ENCODE data around the gene AK1. TPM values are rescaled to one million over a fixed set of nuclear protein-coding genes. Genes with fewer than 3 reads are reported as not detected.

The AK1 gene
- total and polyA plus RNA-seq, 9 of the 15 experiments (the other 6 are each of a cell fraction or from before 2014, with no cell fraction given) = 10.1 to 71.8 (median 39.0) TPM

GRCh38 chr9:127860779-127861178, 16.7 kb downstream of the AK1 start (continued):
- TF ChIP-seq PPARD (CRISPR knock-in tag; IDR thresholded peaks at IDR 0.05) = no peak
- no peak for TF ChIP-seq NR2C2 (CRISPR knock-in tag; IDR thresholded peaks at IDR 0.05)
- TF ChIP-seq NR2C2 (tag; IDR thresholded peaks at IDR 0.05) = no peak
- TF ChIP-seq FOS (IDR thresholded peaks at IDR 0.05; ENCODE audit: extremely low read depth, insufficient read length) = no peak
- no peak for TF ChIP-seq RREB1 (CRISPR knock-in tag; IDR thresholded peaks at IDR 0.05)
- no peak for TF ChIP-seq TFAM (CRISPR knock-in tag; conservative IDR thresholded peaks at IDR 0.05)
- TF ChIP-seq HDAC1 (IDR thresholded peaks at IDR 0.05) = peak in 1 of 2 experiments; percentile 46; a peak in 1 of 4 replicates
- no peak for TF ChIP-seq ZNF407 (IDR thresholded peaks at IDR 0.05; ENCODE audit: low read depth)
- TF ChIP-seq ZNF121 (CRISPR knock-in tag; conservative IDR thresholded peaks at IDR 0.05) = 0 out of 2 replicates have a peak, but pooled peaks have one; percentile 4
- TF ChIP-seq ZNF311 (CRISPR knock-in tag; IDR thresholded peaks at IDR 0.05) = no peak
- no peak for TF ChIP-seq SMAD1 (IDR thresholded peaks at IDR 0.05; ENCODE audit: low read depth, low read length, partially characterized antibody)
- TF ChIP-seq ARHGAP35 (IDR thresholded peaks at IDR 0.05; ENCODE audit: partially characterized antibody) = no peak
- no peak for TF ChIP-seq POLR2AphosphoS5 (IDR thresholded peaks at IDR 0.05; ENCODE audit: control insufficient read depth, insufficient read depth, low read depth, low read length)
- TF ChIP-seq POLR2A (conservative IDR thresholded peaks at IDR 0.05) = no peak
- TF ChIP-seq RCOR1 (IDR thresholded peaks at IDR 0.05; ENCODE audit: borderline replicate concordance in 1 of 2, low read depth in 2 of 2, low read length in 2 of 2) = peak in 1 of 2 experiments; percentile 64; a peak in 2 of 4 replicates
- TF ChIP-seq GATAD2B (IDR thresholded peaks at IDR 0.05; ENCODE audit: borderline replicate concordance) = no peak
- TF ChIP-seq GABPB1 (CRISPR knock-in tag; IDR thresholded peaks at IDR 0.05) = 0 out of 2 replicates have a peak, but pooled peaks have one; percentile 28
